ENCODE results near the gene PDIA5. TPM values are rescaled to one million over a fixed set of nuclear protein-coding genes. Genes with fewer than 3 reads are reported as not detected.
"Not testable (repeated sequence)": the region's sequence is repeated elsewhere in the genome, so short reads cannot be mapped to it uniquely, and the experiment has no call there.

The PDIA5 gene
- total RNA-seq, 1 donor from 2014 or later: 14.2 TPM

DNA sequence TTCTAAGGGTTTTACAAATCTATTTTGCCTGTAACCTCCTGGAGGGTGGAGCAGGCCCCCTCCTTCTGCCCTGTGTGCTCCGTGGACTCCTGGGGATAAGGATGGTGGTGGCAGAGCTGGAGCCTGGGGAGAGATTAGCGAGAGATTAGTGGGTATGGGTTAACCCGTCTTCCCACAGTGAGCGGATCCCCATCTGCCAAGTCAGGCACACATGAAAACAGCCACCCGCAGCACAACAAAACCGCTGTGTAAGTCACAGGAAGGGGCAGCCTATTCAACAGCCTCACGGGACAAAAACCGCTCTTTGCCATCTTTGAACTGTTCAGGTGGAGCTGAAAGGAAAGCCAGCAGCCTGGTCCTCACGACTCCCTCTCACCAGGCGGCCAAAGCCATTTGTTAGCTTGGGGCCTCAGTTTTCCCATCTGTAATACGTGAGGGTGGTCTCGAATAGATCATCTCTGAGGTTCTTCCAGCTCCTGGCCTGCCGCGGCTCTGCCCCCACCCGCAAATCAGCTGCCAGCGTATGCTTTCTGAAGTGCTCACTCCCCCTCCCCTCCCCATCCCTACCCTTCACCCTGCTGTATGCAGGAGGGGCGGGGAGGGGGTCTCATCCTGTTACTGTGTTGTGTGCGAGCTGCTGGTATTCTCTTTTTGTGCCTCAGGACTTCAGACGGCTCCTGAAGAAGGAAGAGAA, 43.6 kb downstream of the PDIA5 start:
- DNase-seq (ENCODE audit: low read depth, low spot score): no peak
- TF ChIP-seq CTCF (conservative IDR thresholded peaks at IDR 0.05): no peak
- H3K27ac Mint-ChIP-seq (ENCODE audit: unreplicated experiment): peak overlapping the region; percentile 88
- H3K9me3 Mint-ChIP-seq: no peaks in the 10 kb centered on the region
- H3K4me3 Mint-ChIP-seq: no peak overlapping the region
- H3K27me3 Mint-ChIP-seq (ENCODE audit: low read depth): no peaks in the 10 kb centered on the region
- peaks cover 7% of the 10 kb centered on the region for H3K36me3 Mint-ChIP-seq (ENCODE audit: low read depth)
- H3K4me1 Mint-ChIP-seq: peaks cover 19% of the 10 kb centered on the region

DNA sequence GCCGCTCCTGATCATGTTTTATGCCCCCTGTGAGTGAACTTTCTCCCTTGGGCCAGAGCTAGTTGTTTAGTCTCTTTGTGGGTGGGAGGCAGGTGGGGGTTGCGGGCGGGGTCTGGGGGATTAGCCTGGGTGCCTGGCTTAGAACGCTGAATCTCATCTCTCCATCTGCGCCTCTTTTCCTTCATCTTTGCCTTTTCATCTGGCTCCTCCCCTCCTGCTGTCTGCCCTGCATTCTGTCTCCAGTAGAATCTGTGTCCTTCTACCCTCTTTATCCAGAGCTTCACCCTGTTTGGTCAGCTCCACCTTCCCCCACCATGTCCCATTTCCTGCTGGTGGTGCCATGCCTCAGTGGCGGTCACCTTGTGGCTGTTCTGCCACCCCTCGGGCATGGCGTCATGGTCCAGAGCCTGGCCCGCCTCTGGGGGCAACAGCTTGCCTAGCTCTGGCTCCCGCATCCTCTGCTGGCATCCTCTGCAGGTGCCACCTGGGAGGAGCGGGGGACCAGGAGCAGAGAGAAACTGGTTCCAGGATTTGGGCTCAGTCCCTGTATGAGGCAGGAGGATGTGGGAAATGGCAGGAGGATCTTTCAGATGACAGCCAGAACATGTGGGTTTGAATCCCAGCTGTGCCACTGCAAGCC, 44.3 kb downstream of the PDIA5 start:
- Mint-ChIP-seq H3K27me3 (ENCODE audit: low read depth) (no peaks in the 10 kb centered on the region), H3K4me1 (peaks cover 14% of the 10 kb centered on the region), H3K9me3 (no peaks in the 10 kb centered on the region), H3K27ac (ENCODE audit: unreplicated experiment) (peak overlapping the region; percentile 88), H3K4me3 (no peak overlapping the region), H3K36me3 (ENCODE audit: low read depth) (peaks cover 4% of the 10 kb centered on the region)
- DNase-seq (ENCODE audit: low read depth, low spot score): no peak
- no peak for TF ChIP-seq CTCF (conservative IDR thresholded peaks at IDR 0.05)

GRCh38 chr3:123111640-123112039, 44.8 kb downstream of the PDIA5 start:
- peaks cover 14% of the 10 kb centered on the region for H3K4me1 Mint-ChIP-seq
- H3K27me3 Mint-ChIP-seq (ENCODE audit: low read depth): no peaks in the 10 kb centered on the region
- H3K36me3 Mint-ChIP-seq (ENCODE audit: low read depth): peaks cover 7% of the 10 kb centered on the region
- no peak for DNase-seq (ENCODE audit: low read depth, low spot score)
- no peak overlapping the region for H3K4me3 Mint-ChIP-seq
- peak overlapping the region; percentile 6 for H3K27ac Mint-ChIP-seq (ENCODE audit: unreplicated experiment)
- no peaks in the 10 kb centered on the region for H3K9me3 Mint-ChIP-seq
- TF ChIP-seq CTCF (conservative IDR thresholded peaks at IDR 0.05): no peak

DNA sequence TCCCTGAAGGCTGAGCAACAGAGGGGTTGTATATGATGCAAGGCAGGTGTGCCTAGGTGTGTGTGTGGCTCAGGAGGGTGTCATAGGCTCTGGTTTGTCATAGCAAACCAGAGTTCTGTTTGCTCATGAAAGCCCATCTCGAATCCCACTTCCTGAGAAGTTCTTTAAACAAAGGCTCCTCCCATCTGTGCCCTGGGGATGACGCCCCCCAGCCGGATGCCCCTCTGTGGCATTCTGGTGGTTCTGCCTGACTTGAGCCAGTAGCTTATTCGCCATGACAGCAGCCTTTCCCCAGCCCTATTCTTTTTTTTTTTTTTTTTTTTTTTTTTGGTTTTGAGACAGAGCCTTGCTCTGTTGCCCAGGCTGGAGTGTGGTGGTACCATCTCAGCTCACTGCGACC, 45.4 kb downstream of the PDIA5 start:
- Mint-ChIP-seq H3K27me3 (ENCODE audit: low read depth) (no peaks in the 10 kb centered on the region), H3K9me3 (no peaks in the 10 kb centered on the region), H3K4me3 (no peak overlapping the region), H3K27ac (ENCODE audit: unreplicated experiment) (no peak overlapping the region), H3K4me1 (peaks cover 14% of the 10 kb centered on the region), H3K36me3 (ENCODE audit: low read depth) (peaks cover 8% of the 10 kb centered on the region)
- no peak for DNase-seq (ENCODE audit: low read depth, low spot score)
- no peak for TF ChIP-seq CTCF (conservative IDR thresholded peaks at IDR 0.05)

DNA sequence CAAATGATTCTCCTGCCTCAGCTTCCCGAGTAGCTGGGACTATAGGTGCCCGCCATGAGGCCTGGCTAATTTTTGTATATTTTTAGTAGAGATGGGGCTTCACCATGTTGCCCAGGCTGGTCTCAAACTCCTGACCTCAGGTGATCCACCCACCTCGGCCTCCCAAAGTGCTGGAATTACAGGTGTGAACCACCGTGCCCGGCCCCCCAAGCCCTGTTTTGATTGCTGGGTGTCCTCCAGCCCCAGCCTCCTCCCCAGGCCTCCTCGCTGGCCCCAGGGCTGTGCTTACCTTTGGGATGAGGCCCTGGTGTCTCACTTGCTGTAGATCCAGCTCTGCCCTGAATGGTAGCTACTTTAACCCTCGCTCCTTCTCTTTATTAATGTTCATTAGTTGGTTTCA, 45.8 kb downstream of the PDIA5 start:
- not testable (repeated sequence) for H3K9me3 Mint-ChIP-seq; H3K27ac Mint-ChIP-seq (ENCODE audit: unreplicated experiment); H3K36me3 Mint-ChIP-seq (ENCODE audit: low read depth); H3K4me3 Mint-ChIP-seq; DNase-seq (ENCODE audit: low read depth, low spot score); H3K27me3 Mint-ChIP-seq (ENCODE audit: low read depth)
- H3K4me1 Mint-ChIP-seq: peaks cover 14% of the 10 kb centered on the region

- Mint-ChIP-seq H3K27ac (ENCODE audit: unreplicated experiment) (no peak overlapping the region), H3K4me1 (peaks cover 14% of the 10 kb centered on the region), H3K4me3 (no peak overlapping the region), H3K9me3 (no peaks in the 10 kb centered on the region), H3K36me3 (ENCODE audit: low read depth) (peaks cover 13% of the 10 kb centered on the region), H3K27me3 (ENCODE audit: low read depth) (no peaks in the 10 kb centered on the region)
- DNase-seq (ENCODE audit: low read depth, low spot score): no peak
- TF ChIP-seq CTCF (conservative IDR thresholded peaks at IDR 0.05): no peak
Measured at GRCh38 chr3:123113889-123114450, 47.1 kb downstream of the PDIA5 start.

Measured in neural crest cell (in vitro differentiated cells).